GM19467 (cell line): ENCODE results near the gene CCL24.
"Not testable (repeated sequence)": the region's sequence is repeated elsewhere in the genome, so short reads cannot be mapped to it uniquely, and the experiment has no call there.

Source experiments
- ATAC-seq: cut with Tn5 transposase; IDR thresholded peaks from one replicate; pipeline ENCODE4 v1.9.1; 2021; ENCODE audit warnings: mild to moderate bottlenecking, moderate library complexity; ENCODE audit not compliant: unreplicated experiment

Gene CCL24

GRCh38 chr7:75820688-75821087 is 7.1 kb upstream of the CCL24 start:
- ATAC-seq: no peak

GRCh38 chr7:75819711-75820110 is 6.1 kb upstream of the CCL24 start:
- no peak for ATAC-seq

- no peak for ATAC-seq
Observed at GRCh38 chr7:75818472-75818871, 4.9 kb upstream of the CCL24 start.

GRCh38 chr7:75817116-75817515 is 3.5 kb upstream of the CCL24 start:
- ATAC-seq: no peak

GRCh38 chr7:75815418-75816064 is 1.9 kb upstream of the CCL24 start:
- ATAC-seq: no peak

- ATAC-seq: no peak
Observed at GRCh38 chr7:75814407-75814947, 871 bp upstream of the CCL24 start.

GRCh38 chr7:75813084-75813483 is 522 bp downstream of the CCL24 start:
- ATAC-seq: no peak

- ATAC-seq: no peak
Observed at GRCh38 chr7:75811894-75812678, 1.5 kb downstream of the CCL24 start.

- ATAC-seq: no peak
Observed at GRCh38 chr7:75809396-75809795, 4.2 kb downstream of the CCL24 start.

- ATAC-seq: no peak
Observed at GRCh38 chr7:75808106-75808505, 5.5 kb downstream of the CCL24 start.

- no peak for ATAC-seq
Observed at GRCh38 chr7:75807452-75807851, 6.2 kb downstream of the CCL24 start.

- no peak for ATAC-seq
Observed at GRCh38 chr7:75806560-75807307, 6.9 kb downstream of the CCL24 start.

- no peak for ATAC-seq
Observed at GRCh38 chr7:75804705-75805104, 8.9 kb downstream of the CCL24 start.

GRCh38 chr7:75804004-75804403 is 9.6 kb downstream of the CCL24 start:
- no peak for ATAC-seq

GRCh38 chr7:75802552-75802821 is 11.1 kb downstream of the CCL24 start:
- no peak for ATAC-seq

GRCh38 chr7:75798770-75799169 is 14.8 kb downstream of the CCL24 start:
- no peak for ATAC-seq

- ATAC-seq: no peak
Observed at GRCh38 chr7:75796420-75796819, 17.2 kb downstream of the CCL24 start.

- ATAC-seq: no peak
Observed at GRCh38 chr7:75795831-75796285, 17.7 kb downstream of the CCL24 start.

- no peak for ATAC-seq
Observed at GRCh38 chr7:75793676-75794075, 19.9 kb downstream of the CCL24 start.

- not testable (repeated sequence) for ATAC-seq
Observed at GRCh38 chr7:75792567-75792966, 21.0 kb downstream of the CCL24 start.

- no peak for ATAC-seq
Observed at GRCh38 chr7:75789361-75789924, 24.2 kb downstream of the CCL24 start.
